K562 (cell line): Measurements from ENCODE around the gene PSMC3IP.

Experiments
- ETV6 ChIP-seq, 3 experiments: fragments of 150-350 bp in 1 of 3; sonication (generic) in 1 of 3; formaldehyde crosslinking in 1 of 3; IDR thresholded peaks; 2 replicates each; pipeline versions ENCODE4 v1.6.1 to v1.8.0; 2014 to 2022; ENCODE audit warnings: borderline replicate concordance in 2 of 3, low read depth in 2 of 3, antibody characterized with exemption in 1 of 3, low read length in 1 of 3, mild to moderate bottlenecking in 1 of 3, missing genetic modification reagents in 1 of 3
- TF ChIP-seq, protein P1 (sequence below): fragments of 250-450 bp; sonication (Bioruptor Pico); IDR thresholded peaks from 2 replicates; pipeline ENCODE4 v1.5.1; 2021; ENCODE audit warnings: mild to moderate bottlenecking
- TF ChIP-seq, protein P2 (sequence below): sonication (generic); formaldehyde crosslinking; IDR thresholded peaks from 2 replicates; pipeline ENCODE4 v1.8.0; 2022; ENCODE audit warnings: missing genetic modification reagents, mild to moderate bottlenecking, borderline replicate concordance
- TF ChIP-seq, protein P3 (sequence below): fragments of 250-450 bp; sonication (Bioruptor Pico); IDR thresholded peaks from 2 replicates; pipeline ENCODE4 v1.5.0; 2022; ENCODE audit warnings: mild to moderate bottlenecking

DNA sequence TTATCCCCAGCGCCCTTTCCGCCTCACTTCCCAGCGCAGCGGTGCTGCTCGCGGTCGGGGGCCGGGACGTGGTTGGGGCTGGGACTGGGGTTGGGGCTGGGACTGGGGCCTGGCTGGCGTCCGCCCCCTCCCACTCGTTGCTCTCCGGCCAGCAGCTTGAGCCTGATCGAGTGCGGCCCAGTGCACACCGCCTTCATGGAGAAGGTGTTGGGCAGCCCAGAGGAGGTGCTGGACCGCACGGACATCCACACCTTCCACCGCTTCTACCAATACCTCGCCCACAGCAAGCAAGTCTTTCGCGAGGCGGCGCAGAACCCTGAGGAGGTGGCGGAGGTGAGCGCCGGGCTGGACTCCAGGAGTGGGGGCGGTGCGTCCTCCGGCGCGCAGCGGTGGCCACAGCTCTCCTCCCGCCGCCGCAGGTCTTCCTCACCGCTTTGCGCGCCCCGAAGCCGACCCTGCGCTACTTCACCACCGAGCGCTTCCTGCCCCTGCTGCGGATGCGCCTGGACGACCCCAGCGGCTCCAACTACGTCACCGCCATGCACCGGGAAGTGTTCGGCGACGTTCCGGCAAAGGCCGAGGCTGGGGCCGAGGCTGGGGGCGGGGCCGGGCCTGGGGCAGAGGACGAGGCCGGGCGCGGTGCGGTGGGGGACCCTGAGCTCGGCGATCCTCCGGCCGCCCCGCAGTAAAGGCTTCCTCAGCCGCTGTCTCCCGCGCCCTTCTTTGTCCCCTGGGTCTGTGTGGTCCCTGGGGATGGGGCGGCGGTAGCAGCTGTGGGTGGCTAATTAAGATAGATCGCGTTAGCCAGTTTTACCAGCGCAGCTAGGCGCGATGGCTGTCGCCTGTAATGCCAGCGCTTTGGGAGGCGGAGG, 23.0 kb downstream of the PSMC3IP start:
- TF ChIP-seq, protein P1, sequence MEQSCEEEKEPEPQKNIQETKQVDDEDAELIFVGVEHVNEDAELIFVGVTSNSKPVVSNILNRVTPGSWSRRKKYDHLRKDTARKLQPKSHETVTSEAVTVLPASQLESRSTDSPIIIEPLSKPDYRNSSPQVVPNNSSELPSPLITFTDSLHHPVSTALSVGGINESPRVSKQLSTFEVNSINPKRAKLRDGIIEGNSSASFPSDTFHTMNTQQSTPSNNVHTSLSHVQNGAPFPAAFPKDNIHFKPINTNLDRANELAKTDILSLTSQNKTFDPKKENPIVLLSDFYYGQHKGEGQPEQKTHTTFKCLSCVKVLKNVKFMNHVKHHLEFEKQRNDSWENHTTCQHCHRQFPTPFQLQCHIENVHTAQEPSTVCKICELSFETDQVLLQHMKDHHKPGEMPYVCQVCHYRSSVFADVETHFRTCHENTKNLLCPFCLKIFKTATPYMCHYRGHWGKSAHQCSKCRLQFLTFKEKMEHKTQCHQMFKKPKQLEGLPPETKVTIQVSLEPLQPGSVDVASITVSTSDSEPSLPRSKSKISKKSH, result no peak
- TF ChIP-seq, protein P2, sequence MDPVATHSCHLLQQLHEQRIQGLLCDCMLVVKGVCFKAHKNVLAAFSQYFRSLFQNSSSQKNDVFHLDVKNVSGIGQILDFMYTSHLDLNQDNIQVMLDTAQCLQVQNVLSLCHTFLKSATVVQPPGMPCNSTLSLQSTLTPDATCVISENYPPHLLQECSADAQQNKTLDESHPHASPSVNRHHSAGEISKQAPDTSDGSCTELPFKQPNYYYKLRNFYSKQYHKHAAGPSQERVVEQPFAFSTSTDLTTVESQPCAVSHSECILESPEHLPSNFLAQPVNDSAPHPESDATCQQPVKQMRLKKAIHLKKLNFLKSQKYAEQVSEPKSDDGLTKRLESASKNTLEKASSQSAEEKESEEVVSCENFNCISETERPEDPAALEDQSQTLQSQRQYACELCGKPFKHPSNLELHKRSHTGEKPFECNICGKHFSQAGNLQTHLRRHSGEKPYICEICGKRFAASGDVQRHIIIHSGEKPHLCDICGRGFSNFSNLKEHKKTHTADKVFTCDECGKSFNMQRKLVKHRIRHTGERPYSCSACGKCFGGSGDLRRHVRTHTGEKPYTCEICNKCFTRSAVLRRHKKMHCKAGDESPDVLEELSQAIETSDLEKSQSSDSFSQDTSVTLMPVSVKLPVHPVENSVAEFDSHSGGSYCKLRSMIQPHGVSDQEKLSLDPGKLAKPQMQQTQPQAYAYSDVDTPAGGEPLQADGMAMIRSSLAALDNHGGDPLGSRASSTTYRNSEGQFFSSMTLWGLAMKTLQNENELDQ (CRISPR knock-in tag), result no peak
- TF ChIP-seq ETV6 (IDR thresholded peaks at IDR 0.05; ENCODE audit: borderline replicate concordance in 1 of 2, low read depth in 2 of 2, low read length in 1 of 2) (0 out of 4 replicates have a peak, but pooled peaks of 1 of the 2 experiments have one; percentile 8), ETV6 (CRISPR knock-in tag; IDR thresholded peaks at IDR 0.05; ENCODE audit: borderline replicate concordance) (no peak)
- TF ChIP-seq, protein P3, sequence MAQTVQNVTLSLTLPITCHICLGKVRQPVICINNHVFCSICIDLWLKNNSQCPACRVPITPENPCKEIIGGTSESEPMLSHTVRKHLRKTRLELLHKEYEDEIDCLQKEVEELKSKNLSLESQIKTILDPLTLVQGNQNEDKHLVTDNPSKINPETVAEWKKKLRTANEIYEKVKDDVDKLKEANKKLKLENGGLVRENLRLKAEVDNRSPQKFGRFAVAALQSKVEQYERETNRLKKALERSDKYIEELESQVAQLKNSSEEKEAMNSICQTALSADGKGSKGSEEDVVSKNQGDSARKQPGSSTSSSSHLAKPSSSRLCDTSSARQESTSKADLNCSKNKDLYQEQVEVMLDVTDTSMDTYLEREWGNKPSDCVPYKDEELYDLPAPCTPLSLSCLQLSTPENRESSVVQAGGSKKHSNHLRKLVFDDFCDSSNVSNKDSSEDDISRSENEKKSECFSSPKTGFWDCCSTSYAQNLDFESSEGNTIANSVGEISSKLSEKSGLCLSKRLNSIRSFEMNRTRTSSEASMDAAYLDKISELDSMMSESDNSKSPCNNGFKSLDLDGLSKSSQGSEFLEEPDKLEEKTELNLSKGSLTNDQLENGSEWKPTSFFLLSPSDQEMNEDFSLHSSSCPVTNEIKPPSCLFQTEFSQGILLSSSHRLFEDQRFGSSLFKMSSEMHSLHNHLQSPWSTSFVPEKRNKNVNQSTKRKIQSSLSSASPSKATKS, result no peak
